Tibial nerve (tissue), 4 donors: ENCODE data around the gene CEACAM20. TPM values are rescaled to one million over a fixed set of nuclear protein-coding genes. Genes with fewer than 3 reads are reported as not detected.

Experiments used
- DNase-seq, 2 donors: peaks; one replicate each; pipeline ENCODE4 v3.0.0-alpha.2; 2019; ENCODE audit warnings: low spot score in 2 of 2
- H3K27ac ChIP-seq, 4 donors: fragments of 200-600 bp; sonication (generic) in 3 of 4; one replicate each; pipeline ENCODE4 v1.5.1; 2017 to 2019; ENCODE audit warnings: mild to moderate bottlenecking in 1 of 4
- H3K27me3 ChIP-seq, 2 donors: fragments of 200-600 bp; sonication (generic) in 1 of 2; one replicate each; pipeline versions ENCODE4 v1.5.1 to v1.6.0; 2017 to 2019
- H3K36me3 ChIP-seq, 3 donors: fragments of 200-600 bp; sonication (generic); one replicate each; pipeline ENCODE4 v1.5.1; 2018 to 2019
- H3K4me1 ChIP-seq, 4 donors: fragments of 200-600 bp; sonication (generic) in 3 of 4; one replicate each; pipeline ENCODE4 v1.5.1; 2017 to 2019
- H3K4me3 ChIP-seq, 4 donors: fragments of 200-600 bp; sonication (generic) in 3 of 4; one replicate each; pipeline ENCODE4 v1.5.1; 2017 to 2019; ENCODE audit warnings: mild to moderate bottlenecking in 1 of 4, moderate library complexity in 1 of 4
- H3K9me3 ChIP-seq, 4 donors: fragments of 200-600 bp; sonication (generic) in 3 of 4; one replicate each; pipeline ENCODE4 v1.5.1; 2017 to 2019
- CTCF ChIP-seq, 5 experiments: fragments of 200-600 bp in 3 of 5; fragments of 450-650 bp in 2 of 5; sonication (generic) in 3 of 5; IDR thresholded peaks; one replicate each; pipeline ENCODE4 v1.5.1; 2016 to 2019; ENCODE audit warnings: antibody characterized with exemption in 5 of 5, mild to moderate bottlenecking in 3 of 5, moderate library complexity in 2 of 5
- EP300 ChIP-seq, 2 donors: sonication (generic); formaldehyde crosslinking; IDR thresholded peaks; one replicate each; pipeline ENCODE4 v1.6.1; 2017; ENCODE audit warnings: antibody characterized with exemption in 2 of 2, mild to moderate bottlenecking in 1 of 2
- POLR2A ChIP-seq, 2 donors: fragments of 450-650 bp; IDR thresholded peaks; one replicate each; pipeline ENCODE4 v1.6.1; 2017; ENCODE audit warnings: antibody characterized with exemption in 2 of 2, mild to moderate bottlenecking in 2 of 2, moderate library complexity in 2 of 2
- WGBS, 2 donors: methylation state at CpG; one replicate each; pipeline ENCODE4 v1.1.5; 2018; 5-methylcytosine and 5-hydroxymethylcytosine counted together
- total RNA-seq, 4 donors: library from RNA; depleted of rRNA; stranded (reverse); fragments of >200 nt; gene quantifications; one replicate each; pipeline ENCODE4 v1.1.0, GENCODE V29; 2016

The CEACAM20 gene
- total RNA-seq = not detected

- TF ChIP-seq CTCF (IDR thresholded peaks at IDR 0.05) (no peak), EP300 (IDR thresholded peaks at IDR 0.05) (no peak), POLR2A (IDR thresholded peaks at IDR 0.05) (no peak)
- DNase-seq = no peak
- Histone ChIP-seq H3K36me3 (no peaks in the 10 kb centered on the region), H3K9me3 (peaks cover 0 to 14% (median 0%) of the 10 kb centered on the region in 4 donors), H3K4me3 (no peak within 1 kb of the TSS), H3K27me3 (no peaks in the 10 kb centered on the region), H3K4me1 (no peaks in the 10 kb centered on the region), H3K27ac (no peak within 1 kb of the TSS)
- 51 to 62% methylated on average over 9 of the region's 9 CpGs for WGBS, 2 donors
These were observed at the start of gene CEACAM20 for GRCh38 chr19:44529536-44529935. TSS of gene CEACAM20 (minus strand) at chr19:44529675. CDS start at chr19:44529509, 166 bp downstream.

DNA sequence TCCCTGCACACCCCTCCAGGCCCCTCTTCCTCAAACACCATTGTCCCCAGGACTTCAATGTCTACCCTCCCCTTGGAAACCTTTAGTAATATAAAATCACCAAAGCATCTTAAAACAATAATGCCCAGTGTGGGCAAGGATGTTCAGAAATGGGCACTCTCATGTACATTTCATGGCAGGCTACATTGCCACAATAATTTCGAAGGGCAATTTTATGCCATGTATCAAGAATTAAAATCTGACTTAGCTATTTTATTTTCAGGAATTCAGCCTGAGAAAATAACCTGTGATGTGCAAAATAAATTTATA is 48.0 kb upstream of the CEACAM20 start:
- WGBS, 2 donors = 58 to 69% methylated on average over 1 of the region's 1 CpG
- no peak for TF ChIP-seq POLR2A (IDR thresholded peaks at IDR 0.05)
- TF ChIP-seq CTCF (IDR thresholded peaks at IDR 0.05) = no peak
- TF ChIP-seq EP300 (IDR thresholded peaks at IDR 0.05) = no peak
- H3K9me3 ChIP-seq = peaks cover 0 to 25% (median 0%) of the 10 kb centered on the region in 4 donors
- no peak for DNase-seq
- H3K4me1 ChIP-seq = no peaks in the 10 kb centered on the region
- no peaks in the 10 kb centered on the region for H3K36me3 ChIP-seq
- no peaks in the 10 kb centered on the region for H3K27me3 ChIP-seq
- no peak overlapping the region for H3K27ac ChIP-seq
- H3K4me3 ChIP-seq = no peak overlapping the region

DNA sequence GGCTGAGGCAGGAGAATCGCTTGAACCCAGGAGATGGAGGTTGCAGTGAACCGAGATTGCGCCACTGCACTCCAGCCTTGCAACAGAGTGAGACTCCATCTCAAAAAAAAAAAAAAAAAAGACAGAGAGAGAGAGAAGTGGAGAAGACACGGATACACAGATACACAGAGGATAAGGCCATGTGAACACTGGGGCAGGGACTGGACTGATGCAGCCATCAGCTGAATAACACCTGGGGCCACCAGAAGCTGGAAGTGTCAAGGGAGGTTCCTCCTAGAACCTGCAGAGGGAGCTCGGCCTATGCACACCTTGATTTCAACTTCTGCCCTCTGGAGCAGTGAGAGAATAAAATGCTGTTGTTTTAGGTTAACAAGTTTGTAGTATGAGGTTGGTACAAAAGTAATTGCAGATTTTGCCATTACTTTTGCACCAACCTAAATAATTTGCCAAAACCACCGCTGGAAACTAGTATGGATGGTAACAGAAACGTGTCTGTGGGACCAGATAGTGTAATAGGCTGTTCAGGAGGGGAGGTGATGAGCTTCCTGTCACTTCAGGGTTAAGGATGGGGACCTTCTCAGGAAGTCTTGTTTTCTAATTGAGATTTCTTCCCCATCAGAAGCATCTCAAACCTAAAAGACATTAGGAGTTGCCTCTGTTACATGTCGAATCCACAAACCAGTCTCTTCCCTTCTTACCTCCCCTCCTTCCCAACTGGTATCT is 47.5 kb upstream of the CEACAM20 start:
- TF ChIP-seq CTCF (IDR thresholded peaks at IDR 0.05) (peak in 4 of 5 experiments; percentile 14 to 27 (median 24)), EP300 (IDR thresholded peaks at IDR 0.05) (no peak), POLR2A (IDR thresholded peaks at IDR 0.05) (no peak)
- Histone ChIP-seq H3K9me3 (peaks cover 0 to 25% (median 0%) of the 10 kb centered on the region in 4 donors), H3K27ac (no peak overlapping the region), H3K27me3 (no peaks in the 10 kb centered on the region), H3K4me1 (no peaks in the 10 kb centered on the region), H3K4me3 (no peak overlapping the region), H3K36me3 (no peaks in the 10 kb centered on the region)
- 65% methylated on average over 8 of the region's 8 CpGs for WGBS, 2 donors
- no peak for DNase-seq

- H3K27me3 ChIP-seq = no peaks in the 10 kb centered on the region
- no peaks in the 10 kb centered on the region for H3K36me3 ChIP-seq
- TF ChIP-seq POLR2A (IDR thresholded peaks at IDR 0.05) (no peak), EP300 (IDR thresholded peaks at IDR 0.05) (no peak), CTCF (IDR thresholded peaks at IDR 0.05) (no peak)
- H3K27ac ChIP-seq = no peak overlapping the region
- peaks cover 0 to 21% (median 0%) of the 10 kb centered on the region in 4 donors for H3K9me3 ChIP-seq
- no peak overlapping the region for H3K4me3 ChIP-seq
- DNase-seq = no peak
- no peaks in the 10 kb centered on the region for H3K4me1 ChIP-seq
- 73 to 82% methylated on average over 11 of the region's 11 CpGs for WGBS, 2 donors
These were observed 45.7 kb upstream of the CEACAM20 start for GRCh38 chr19:44575116-44575700.

GRCh38 chr19:44574186-44574950 is 44.9 kb upstream of the CEACAM20 start:
- 83% methylated on average over 8 of the region's 8 CpGs for WGBS, 2 donors

More at GRCh38 chr19:44574186-44574950, 44.9 kb upstream of the CEACAM20 start:
- TF ChIP-seq EP300 (IDR thresholded peaks at IDR 0.05) (no peak), CTCF (IDR thresholded peaks at IDR 0.05) (no peak), POLR2A (IDR thresholded peaks at IDR 0.05) (no peak)
- H3K27ac ChIP-seq = no peak overlapping the region
- H3K9me3 ChIP-seq = peaks cover 0 to 14% (median 0%) of the 10 kb centered on the region in 4 donors
- no peak for DNase-seq
- no peaks in the 10 kb centered on the region for H3K27me3 ChIP-seq
- no peaks in the 10 kb centered on the region for H3K4me1 ChIP-seq
- H3K4me3 ChIP-seq = no peak overlapping the region
- no peaks in the 10 kb centered on the region for H3K36me3 ChIP-seq
